PC-3 (cell line): ENCODE measurements around the gene FOXB1.

ENCODE experiments used
- CTCF ChIP-seq: fragments of 300-600 bp; sonication (generic); conservative IDR thresholded peaks from 2 replicates; pipeline ENCODE4 v1.5.1; 2017; ENCODE audit warnings: antibody characterized with exemption, low read depth, mild to moderate bottlenecking, low read length
- EZH2 ChIP-seq: fragments of 300-600 bp; sonication (generic); IDR thresholded peaks from one replicate; pipeline ENCODE4 v1.6.1; 2017; ENCODE audit warnings: antibody characterized with exemption, mild to moderate bottlenecking, low read length; ENCODE audit not compliant: unreplicated experiment
- EZH2phosphoT487 ChIP-seq: fragments of 300-600 bp; sonication (generic); IDR thresholded peaks from 2 replicates; pipeline ENCODE4 v1.6.1; 2018; ENCODE audit warnings: mild to moderate bottlenecking, antibody characterized with exemption, low read length, borderline replicate concordance

GRCh38 chr15:59968314-59968713 lies 35.8 kb upstream of the FOXB1 start:
- TF ChIP-seq CTCF (no peak), EZH2phosphoT487 (no peak), EZH2 (no peak)
